GM18526 (cell line): ENCODE measurements around the gene E4F1.
A peak's percentile ranks its signal among the peaks of the same experiment; 100 is the strongest.

Source experiments
- POLR2A ChIP-seq: IDR thresholded peaks from 3 replicates; pipeline ENCODE4 v1.6.1; 2011; ENCODE audit not compliant: insufficient read length; ENCODE audit errors: extremely low read depth

E4F1 gene

DNA sequence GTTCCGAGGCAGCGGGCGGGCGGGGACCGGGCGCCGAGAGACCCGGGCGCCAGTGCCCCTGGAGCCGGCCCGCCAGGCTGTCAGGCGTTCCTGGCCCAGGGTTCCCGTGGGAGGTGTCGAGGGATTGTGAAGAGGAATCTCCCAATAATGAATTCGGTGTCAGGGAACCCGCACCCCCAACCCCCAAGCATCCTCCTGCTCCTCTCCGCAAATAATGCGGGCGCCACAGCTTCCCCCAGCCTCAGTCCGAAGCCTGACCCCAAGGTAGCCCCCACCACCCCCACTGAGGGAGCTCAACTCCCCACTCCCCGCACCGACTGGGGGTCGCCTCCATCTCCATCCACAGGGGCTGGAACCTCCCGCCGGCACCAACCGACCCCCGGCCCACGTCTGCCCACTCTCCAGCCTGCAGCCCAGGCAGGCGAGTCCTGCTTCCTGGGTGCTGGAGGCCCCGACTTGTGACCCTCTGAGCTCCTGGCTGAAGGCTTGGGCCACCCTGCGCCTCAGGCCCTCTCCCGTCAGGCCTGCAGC lies 26.3 kb upstream of the E4F1 start:
- TF ChIP-seq POLR2A: no peak

DNA sequence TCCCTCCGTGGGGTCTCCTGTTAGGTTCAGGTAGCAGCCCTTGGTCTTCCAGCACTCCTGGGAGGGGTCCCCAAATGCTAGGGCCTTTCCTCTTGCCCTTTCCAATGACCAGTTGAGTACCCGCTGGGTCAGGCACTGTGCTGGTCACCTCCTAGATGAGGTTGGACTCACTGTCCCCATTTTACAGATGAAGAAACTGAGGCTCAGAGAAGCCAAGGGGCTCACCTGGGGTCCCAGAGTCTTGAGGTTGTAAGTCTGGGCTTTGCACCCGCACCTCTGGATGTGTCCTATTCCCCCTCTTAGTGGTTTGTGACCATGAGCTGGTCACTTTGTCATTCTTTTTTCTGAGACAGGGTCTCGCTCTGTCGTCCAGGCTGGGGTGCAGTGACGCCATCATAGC lies 25.6 kb upstream of the E4F1 start:
- TF ChIP-seq POLR2A: no peak

DNA sequence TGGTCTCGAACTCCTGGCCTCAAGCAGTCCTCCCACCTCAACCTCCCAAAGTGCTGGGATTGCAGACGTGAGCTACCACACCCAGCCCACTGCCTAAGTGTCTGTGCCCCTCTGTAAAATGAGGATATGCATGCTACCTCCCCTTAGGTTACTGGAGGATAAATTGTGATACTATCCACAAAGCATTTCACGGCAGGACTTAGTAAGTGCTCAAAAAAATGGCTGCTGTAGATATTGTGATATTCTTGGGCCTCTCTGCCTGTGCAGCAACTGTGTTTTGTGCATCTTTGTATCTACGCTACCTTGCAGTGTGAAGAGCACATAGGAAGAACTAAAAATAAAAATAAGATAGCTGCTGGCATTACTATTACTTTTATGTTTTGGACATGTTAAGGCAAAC lies 25.1 kb upstream of the E4F1 start:
- TF ChIP-seq POLR2A: no peak

DNA sequence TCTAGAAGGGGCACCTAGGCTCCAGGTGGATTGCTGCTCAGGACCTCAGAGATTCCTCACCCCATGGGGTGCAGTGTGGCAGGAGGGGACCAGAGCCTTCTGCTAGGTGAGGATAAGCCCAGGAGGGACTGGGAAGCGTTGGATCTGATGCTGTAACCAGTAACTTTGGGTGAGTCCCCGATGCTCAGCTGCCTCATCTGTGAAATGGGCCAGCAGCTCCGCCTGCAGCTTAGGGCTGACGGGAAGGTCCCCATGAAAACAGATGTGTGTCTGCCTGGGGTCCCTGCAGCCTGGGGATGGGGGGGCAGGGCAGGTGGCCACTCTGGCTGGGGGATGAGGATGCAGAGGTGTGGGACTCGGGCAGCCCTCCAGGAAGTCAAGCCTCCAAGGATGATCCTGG lies 24.3 kb upstream of the E4F1 start:
- no peak for TF ChIP-seq POLR2A

DNA sequence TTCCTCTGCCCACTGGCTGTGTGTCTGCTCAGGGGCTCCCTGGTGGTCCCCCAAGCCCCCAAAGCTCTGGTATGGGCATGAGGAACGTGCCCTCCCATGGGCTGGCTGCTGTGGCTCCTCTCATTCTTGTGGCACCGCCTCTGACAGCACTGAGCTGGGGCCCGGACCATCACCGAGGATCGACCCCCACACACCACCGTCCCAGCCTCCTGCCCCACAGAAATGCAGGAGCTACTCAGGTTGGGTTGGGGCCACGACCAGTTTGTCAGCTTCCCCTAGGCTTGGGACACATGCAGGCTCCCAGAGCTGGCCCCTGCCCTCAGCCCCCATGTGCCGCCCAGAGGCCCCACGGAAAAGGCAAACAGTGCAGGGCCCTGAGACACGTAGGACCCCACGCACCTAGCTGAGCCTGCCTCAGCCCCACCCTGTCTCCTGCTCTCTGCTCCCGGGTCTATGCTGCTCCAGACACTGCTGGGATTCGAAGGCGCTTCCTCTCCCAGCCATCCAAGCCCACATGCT lies 23.7 kb upstream of the E4F1 start:
- TF ChIP-seq POLR2A: no peak

DNA sequence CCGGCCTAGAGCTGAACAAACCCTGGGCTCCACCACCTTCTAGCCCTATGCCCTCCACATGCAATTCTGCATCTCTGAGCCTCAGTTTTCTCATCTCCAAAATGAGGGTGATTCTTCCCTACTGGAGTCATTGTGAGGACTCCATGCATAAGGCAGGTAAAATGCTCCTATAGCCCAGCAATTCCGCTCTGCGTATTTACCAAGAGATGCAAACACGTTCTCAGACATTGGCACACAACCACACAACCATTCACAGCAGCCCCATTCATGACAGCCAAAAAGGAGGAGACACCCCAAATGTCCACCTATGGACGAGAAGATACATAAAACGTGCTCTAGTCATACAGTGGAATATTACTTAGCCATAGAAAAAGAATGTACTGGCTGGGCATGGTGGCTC lies 23.1 kb upstream of the E4F1 start:
- TF ChIP-seq POLR2A: no peak

DNA sequence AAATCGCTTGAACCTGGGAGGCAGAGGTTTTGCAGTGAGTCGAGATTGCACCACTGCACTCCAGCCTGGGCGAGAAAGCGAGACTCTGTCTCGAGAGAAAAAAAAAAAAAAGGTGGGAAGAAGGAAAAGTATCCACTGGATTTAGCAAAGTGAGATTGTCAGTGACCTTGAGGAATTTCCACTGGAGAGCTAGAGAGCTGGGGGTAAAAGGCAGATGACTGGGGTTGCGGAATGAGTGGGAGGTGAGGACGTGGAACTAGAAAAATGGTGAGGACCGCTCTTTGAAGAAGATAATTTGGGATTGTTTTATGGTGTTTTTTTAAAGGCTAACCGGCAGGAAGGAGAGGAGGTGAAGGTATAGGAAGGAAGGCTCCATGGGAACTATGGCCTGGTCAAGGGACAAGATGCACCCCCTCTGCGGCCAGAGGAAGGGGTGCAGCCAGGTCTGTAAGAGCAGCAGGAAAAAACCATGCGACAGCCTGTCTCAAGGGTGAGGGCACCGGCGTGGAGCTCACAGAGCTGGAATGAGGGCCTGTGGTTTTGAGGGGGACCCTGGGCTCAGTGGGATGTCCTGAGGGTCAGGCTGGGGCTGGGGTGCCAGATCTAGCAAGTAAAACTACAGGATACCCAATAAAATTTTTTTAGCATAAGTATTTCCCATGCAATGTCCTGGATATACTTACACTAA lies 18.8 kb upstream of the E4F1 start:
- TF ChIP-seq POLR2A: no peak

DNA sequence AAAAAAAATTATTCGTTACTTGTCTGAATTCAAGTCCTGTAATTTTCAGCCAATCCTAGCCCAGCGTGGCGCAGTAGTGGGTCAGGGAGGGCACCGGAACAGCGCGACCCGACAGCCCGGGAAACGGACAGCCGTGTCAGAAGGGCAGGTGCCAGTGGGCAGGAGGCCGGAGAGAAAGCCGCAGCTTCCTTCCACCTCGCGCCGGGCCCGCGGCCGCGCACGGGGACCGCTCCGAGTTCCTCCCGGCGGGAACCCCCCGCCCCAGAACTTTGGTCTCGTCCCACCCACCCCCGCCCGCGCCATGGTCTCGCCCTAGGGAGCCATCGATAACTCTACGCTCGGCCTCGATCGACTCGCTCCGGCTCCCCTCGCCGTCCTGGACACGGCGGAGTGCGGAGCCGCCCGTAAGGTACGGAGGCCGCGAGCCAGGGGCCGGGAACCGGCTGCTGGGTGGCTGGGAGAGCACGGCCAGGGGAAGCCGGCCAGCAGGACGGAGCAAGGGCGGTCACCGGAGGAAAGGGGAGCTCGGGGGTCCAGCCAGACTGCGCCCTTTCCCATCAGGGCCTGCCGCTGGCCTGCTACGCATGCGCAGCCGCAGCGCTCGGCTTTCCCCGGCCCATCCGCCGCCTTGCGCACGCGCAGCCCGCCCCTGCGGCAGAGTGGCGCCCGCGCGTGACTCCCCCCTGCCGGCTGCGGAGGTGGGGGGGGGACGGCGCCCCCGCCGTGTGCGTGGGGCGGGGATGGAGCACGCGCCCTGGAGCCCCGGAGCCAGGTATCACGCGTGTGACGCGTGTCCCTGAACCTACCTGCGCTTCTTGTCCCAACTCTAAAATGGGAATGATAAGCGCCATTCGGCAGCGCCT lies 18.1 kb upstream of the E4F1 start, which contains the start of gene MLST8:
TSS of gene MLST8 (plus strand) at position 351 of the 863 bp plus-strand sequence. CDS start 632 bp downstream, outside the sequence.
- TF ChIP-seq POLR2A: peak; percentile 93

DNA sequence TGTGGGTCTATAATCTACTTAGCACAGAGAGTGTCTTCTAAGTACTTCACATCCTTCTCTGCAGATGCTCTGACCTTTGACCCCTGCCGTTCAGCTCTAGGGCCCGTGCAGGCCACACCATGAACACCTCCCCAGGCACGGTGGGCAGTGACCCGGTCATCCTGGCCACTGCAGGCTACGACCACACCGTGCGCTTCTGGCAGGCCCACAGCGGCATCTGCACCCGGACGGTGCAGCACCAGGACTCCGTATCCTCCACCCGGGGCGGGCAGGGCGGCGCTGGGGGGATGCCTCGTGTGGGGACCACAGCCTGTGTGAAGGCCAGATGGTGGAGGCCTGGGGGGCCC lies 17.5 kb upstream of the E4F1 start:
- no peak for TF ChIP-seq POLR2A

DNA sequence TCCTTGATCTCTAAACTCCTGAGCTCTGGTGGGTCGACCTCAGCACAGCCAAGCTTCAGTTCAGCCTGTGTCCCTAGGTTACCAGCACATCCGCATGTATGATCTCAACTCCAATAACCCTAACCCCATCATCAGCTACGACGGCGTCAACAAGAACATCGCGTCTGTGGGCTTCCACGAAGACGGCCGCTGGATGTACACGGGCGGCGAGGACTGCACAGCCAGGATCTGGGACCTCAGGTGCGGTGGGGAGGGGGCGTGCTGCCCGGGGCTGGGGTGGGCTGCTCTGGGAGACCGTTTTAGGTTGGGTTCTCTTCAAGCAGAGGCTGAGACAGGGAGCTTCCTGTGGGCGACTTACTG lies 17.0 kb upstream of the E4F1 start:
- TF ChIP-seq POLR2A: no peak

DNA sequence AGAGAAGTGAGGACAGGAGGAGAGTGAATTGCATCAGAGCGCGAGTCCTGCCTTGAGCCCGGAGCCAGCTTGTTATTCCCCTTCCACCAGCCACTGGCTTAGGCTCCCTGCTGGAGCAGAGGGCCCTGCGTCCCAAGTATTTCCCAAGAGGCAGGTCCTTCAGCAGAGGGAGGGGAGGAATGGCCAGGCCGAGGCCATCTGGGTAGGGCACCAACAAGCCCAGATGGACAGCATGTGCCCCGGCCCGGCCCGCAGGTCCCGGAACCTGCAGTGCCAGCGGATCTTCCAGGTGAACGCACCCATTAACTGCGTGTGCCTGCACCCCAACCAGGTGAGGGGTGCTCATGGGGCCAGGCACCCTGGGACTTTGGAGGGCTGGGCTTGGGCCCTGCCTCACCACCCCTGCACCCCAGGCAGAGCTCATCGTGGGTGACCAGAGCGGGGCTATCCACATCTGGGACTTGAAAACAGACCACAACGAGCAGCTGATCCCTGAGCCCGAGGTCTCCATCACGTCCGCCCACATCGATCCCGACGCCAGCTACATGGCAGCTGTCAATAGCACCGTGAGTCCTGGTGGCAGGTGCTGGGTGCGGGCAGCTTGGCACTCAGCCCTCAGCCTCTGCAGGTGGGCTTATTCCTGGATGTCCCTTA lies 16.5 kb upstream of the E4F1 start:
- no peak for TF ChIP-seq POLR2A

DNA sequence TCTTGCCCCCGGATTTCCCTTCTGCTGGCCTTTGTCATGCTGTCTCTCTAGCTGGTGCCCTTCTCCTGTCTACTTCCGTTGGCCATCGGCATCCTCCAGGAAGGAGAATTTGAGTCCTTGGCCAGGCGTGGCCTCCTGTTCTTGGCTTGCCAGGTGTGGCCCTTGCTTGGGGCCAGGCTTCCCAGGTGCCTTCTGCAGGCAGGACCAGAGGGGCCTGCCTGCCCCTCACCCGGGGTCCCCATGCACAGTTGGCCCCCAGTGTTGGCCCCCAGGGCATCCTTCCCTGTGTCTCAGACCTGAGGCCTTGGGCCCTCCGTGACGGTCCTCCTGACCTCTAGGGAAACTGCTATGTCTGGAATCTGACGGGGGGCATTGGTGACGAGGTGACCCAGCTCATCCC lies 15.5 kb upstream of the E4F1 start:
- no peak for TF ChIP-seq POLR2A

DNA sequence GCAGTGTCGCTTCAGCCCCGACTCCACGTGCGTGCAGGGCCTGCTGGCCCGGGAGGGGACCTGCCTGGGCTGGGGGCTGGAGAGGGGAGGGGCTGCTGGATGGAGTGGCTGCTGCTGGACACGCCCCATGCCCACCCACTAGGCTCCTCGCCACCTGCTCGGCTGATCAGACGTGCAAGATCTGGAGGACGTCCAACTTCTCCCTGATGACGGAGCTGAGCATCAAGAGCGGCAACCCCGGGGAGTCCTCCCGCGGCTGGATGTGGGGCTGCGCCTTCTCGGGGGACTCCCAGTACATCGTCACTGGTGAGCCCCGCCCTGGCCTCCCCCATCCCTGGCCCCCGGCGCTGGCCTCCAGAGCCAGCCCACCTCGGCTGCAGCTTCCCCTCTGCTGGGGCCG lies 15.1 kb upstream of the E4F1 start:
- TF ChIP-seq POLR2A: no peak

DNA sequence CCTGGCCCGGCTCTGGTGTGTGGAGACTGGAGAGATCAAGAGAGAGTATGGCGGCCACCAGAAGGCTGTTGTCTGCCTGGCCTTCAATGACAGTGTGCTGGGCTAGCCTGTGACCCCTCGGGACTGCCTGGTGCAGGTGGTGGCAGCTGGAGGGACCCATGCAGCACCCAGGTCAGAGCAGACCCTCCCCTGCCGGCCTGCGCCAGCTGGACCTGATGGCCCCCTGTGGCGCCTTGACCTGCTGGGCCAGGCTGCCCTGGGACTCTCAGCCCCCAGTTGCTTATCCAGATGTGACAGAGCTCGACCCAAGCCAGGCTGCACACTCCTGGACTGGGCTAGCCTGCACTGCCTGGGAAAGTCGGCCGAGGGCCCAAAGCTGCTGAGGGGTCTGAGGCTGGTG lies 14.6 kb upstream of the E4F1 start:
- no peak for TF ChIP-seq POLR2A

DNA sequence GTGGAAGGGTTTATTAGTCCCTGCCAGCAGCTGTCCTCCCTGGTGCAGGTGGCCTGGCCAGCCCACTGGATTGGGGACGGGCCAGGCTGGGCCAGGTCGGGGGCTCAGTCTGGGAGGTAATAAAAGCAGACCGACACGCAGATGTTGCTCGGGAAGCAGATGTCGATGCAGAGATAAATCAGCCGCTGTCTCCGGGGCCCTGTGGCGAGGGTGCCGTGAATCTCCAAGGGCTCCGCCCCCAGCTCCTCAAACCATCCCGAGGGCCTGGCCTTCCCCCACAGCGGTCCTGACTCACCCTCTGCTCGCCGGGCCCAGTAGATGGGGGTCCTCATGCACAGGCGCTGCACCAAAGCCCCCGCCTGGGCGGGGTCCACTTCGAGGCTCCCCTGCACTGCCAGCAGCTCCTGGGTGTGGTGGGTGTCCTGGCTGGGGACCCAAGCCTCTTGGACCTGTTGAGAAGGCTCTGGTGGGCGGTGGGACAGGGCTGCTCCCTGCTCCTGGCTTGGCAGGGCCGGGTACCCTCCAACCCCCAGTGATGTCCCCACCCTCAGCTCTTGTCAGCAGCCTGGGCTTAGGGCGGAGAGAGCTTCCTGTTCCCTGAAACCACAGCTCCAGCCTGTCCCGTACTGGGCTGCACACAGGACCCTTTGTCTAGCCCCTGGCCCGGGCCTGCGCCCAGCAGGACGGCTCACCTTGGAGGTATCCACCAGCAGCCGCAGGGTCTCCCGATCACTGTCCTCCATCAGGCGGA lies 14.0 kb upstream of the E4F1 start:
- no peak for TF ChIP-seq POLR2A
